H1 (cell line): ENCODE data around the gene CROT.

Source experiments
- CTCF ChIP-seq, 3 experiments: IDR thresholded peaks; 1 replicate in 2 of 3; 2 replicates in 1 of 3; pipeline versions ENCODE4 v1.5.1 to v1.6.1; 2011; ENCODE audit warnings: low read length in 3 of 3, mild to moderate bottlenecking in 3 of 3, inconsistent platforms in 2 of 3, low read depth in 1 of 3, moderate library complexity in 1 of 3; ENCODE audit not compliant: insufficient read depth in 1 of 3; ENCODE audit errors: control extremely low read depth in 1 of 3
- EP300 ChIP-seq, 2 experiments: IDR thresholded peaks; 1 replicate in 1 of 2; 2 replicates in 1 of 2; pipeline ENCODE4 v1.6.1; 2011 to 2012; ENCODE audit warnings: low read depth in 2 of 2, low read length in 2 of 2, mild to moderate bottlenecking in 2 of 2, borderline replicate concordance in 1 of 2, inconsistent platforms in 1 of 2, moderate library complexity in 1 of 2
- JUN ChIP-seq: IDR thresholded peaks from 2 replicates; pipeline ENCODE4 v1.6.1; 2011; ENCODE audit warnings: low read depth, mild to moderate bottlenecking, improper control_type of control experiment, low read length
- JUND ChIP-seq: IDR thresholded peaks from 2 replicates; pipeline ENCODE4 v1.6.1; 2011; ENCODE audit warnings: mild to moderate bottlenecking, improper control_type of control experiment, low read length
- KDM1A ChIP-seq: fragments of 200-600, 300-600 bp; sonication (generic); IDR thresholded peaks from 2 replicates; pipeline ENCODE4 v1.7.1; 2016; ENCODE audit warnings: mild to moderate bottlenecking, low read length, borderline replicate concordance
- MAFK ChIP-seq: IDR thresholded peaks from 2 replicates; pipeline ENCODE4 v1.6.1; 2012; ENCODE audit warnings: low read depth, mild to moderate bottlenecking, improper control_type of control experiment, low read length
- POLR2AphosphoS5 ChIP-seq: IDR thresholded peaks from 2 replicates; pipeline ENCODE4 v1.6.1; 2011; ENCODE audit warnings: low read depth, low read length
- SP1 ChIP-seq: IDR thresholded peaks from 2 replicates; pipeline ENCODE4 v1.6.1; 2011; ENCODE audit warnings: low read depth, low read length
- TAF1 ChIP-seq: IDR thresholded peaks from 2 replicates; pipeline ENCODE4 v1.6.1; 2011; ENCODE audit warnings: mild to moderate bottlenecking, low read depth, low read length

- TF ChIP-seq MAFK = no peak
- no peak for TF ChIP-seq CTCF (IDR thresholded peaks at IDR 0.05; ENCODE audit: control extremely low read depth in 1 of 3, insufficient read depth in 1 of 3, low read depth in 1 of 3, low read length in 3 of 3)
- no peak for TF ChIP-seq JUND
- TF ChIP-seq SP1 = no peak
- TF ChIP-seq TAF1 = no peak
- TF ChIP-seq POLR2AphosphoS5 = no peak
- TF ChIP-seq JUN = no peak
- TF ChIP-seq KDM1A = no peak
- no peak for TF ChIP-seq EP300 (IDR thresholded peaks at IDR 0.05; ENCODE audit: borderline replicate concordance in 1 of 2, low read depth in 2 of 2, low read length in 2 of 2)
These were observed 27.7 kb upstream of the CROT start for GRCh38 chr7:87317691-87318245.
